OCI-LY7 (cell line): Measurements from ENCODE around the gene CRIP1. TPM values are rescaled to one million over a fixed set of nuclear protein-coding genes. Genes with fewer than 3 reads are reported as not detected.

ENCODE experiments used
- BruUV-seq: library from RNA; stranded (reverse); fragments of 400-500 nt; replicated peaks from 2 replicates; lab custom pipeline; 2021; lab: Mats Ljungman, UMichigan
- CTCF ChIA-PET: fragments of 300-600 bp; sonication (Branson Sonifier 250); formaldehyde crosslinking; loops from one replicate; lab custom pipeline; 2022; ENCODE audit warnings: antibody characterized with exemption; ENCODE audit not compliant: unreplicated experiment; lab: Charles Lee
- POLR2A ChIA-PET: fragments of 300-600 bp; sonication (Branson Sonifier 250); formaldehyde crosslinking; loops from one replicate; lab custom pipeline; 2022; ENCODE audit warnings: antibody characterized with exemption; lab: Charles Lee
- DNase-seq: peaks from one replicate; pipeline ENCODE4 v3.0.0-alpha.2; 2015; ENCODE audit warnings: low spot score
- H2AFZ ChIP-seq: fragments of 200-600 bp; sonication (generic), shearing (Covaris generic); 2 replicates; pipeline ENCODE4 v1.6.1; 2014; ENCODE audit warnings: mild to moderate bottlenecking, antibody characterized with exemption, low read length, moderate library complexity
- H3K27ac ChIP-seq: fragments of 200-600 bp; sonication (generic); 2 replicates; pipeline ENCODE4 v1.5.1; 2014; ENCODE audit warnings: mixed run types, low read depth, mild to moderate bottlenecking, moderate library complexity, low read length, inconsistent platforms; ENCODE audit not compliant: poor library complexity, severe bottlenecking
- H3K36me3 ChIP-seq: fragments of 200-600 bp; sonication (generic); 2 replicates; pipeline ENCODE4 v1.6.1; 2014; ENCODE audit warnings: mild to moderate bottlenecking, antibody characterized with exemption, low read length, moderate library complexity, mixed read lengths; ENCODE audit not compliant: insufficient read depth
- H3K4me1 ChIP-seq: fragments of 200-600 bp; sonication (generic); 2 replicates; pipeline ENCODE4 v1.5.1; 2014; ENCODE audit warnings: mild to moderate bottlenecking, low read length; ENCODE audit not compliant: insufficient read depth, poor library complexity, severe bottlenecking
- H3K4me2 ChIP-seq: fragments of 200-600 bp; sonication (generic); 2 replicates; pipeline ENCODE4 v1.6.1; 2014; ENCODE audit warnings: mild to moderate bottlenecking, low read length
- H3K4me3 ChIP-seq: fragments of 200-600 bp; sonication (generic); 2 replicates; pipeline ENCODE4 v1.5.1; 2014; ENCODE audit warnings: mild to moderate bottlenecking, low read depth, low read length; ENCODE audit not compliant: poor library complexity, severe bottlenecking
- H3K79me2 ChIP-seq: fragments of 200-600 bp; sonication (generic); 2 replicates; pipeline ENCODE4 v1.6.1; 2016; ENCODE audit warnings: low read depth, mild to moderate bottlenecking, low read length, moderate library complexity, mixed read lengths; ENCODE audit not compliant: insufficient read depth
- H3K9me2 ChIP-seq: fragments of 200-600 bp; sonication (generic); 2 replicates; pipeline ENCODE4 v1.6.1; 2016; ENCODE audit warnings: mild to moderate bottlenecking, low read length, mixed read lengths; ENCODE audit not compliant: insufficient read depth
- H3K9me3 ChIP-seq: fragments of 200-600 bp; sonication (generic); 2 replicates; pipeline ENCODE4 v1.6.1; 2014; ENCODE audit warnings: mild to moderate bottlenecking, mixed run types, low read length, mixed read lengths
- H4K20me1 ChIP-seq: fragments of 200-600 bp; sonication (generic); 2 replicates; pipeline ENCODE4 v1.6.1; 2014; ENCODE audit warnings: mild to moderate bottlenecking, antibody characterized with exemption, low read length, moderate library complexity, mixed read lengths; ENCODE audit not compliant: insufficient read depth
- EZH2phosphoT487 ChIP-seq: fragments of 200-600 bp; sonication (generic); IDR thresholded peaks from 2 replicates; pipeline ENCODE4 v1.6.1; 2018; ENCODE audit warnings: low read depth, borderline replicate concordance, mild to moderate bottlenecking, mixed run types, antibody characterized with exemption, low read length, moderate library complexity, mixed read lengths
- intact Hi-C: fragments of 100-400 bp; cut with micrococcal nuclease; formaldehyde crosslinking; loops from one replicate; pipeline ENCODE4 v1.10.0; 2022; ENCODE audit not compliant: unreplicated experiment
- total RNA-seq, 2 experiments: library from RNA; depleted of rRNA in 1 of 2; stranded (reverse); fragments of >200 nt in 1 of 2; shearing (Covaris generic) in 1 of 2; gene quantifications; 2 replicates each; pipeline ENCODE4 v1.2.3, GENCODE V29; 2014 to 2022
- TF ChIP-seq, protein P1 (sequence below): fragments of 200-600 bp; sonication (generic); conservative IDR thresholded peaks from 2 replicates; pipeline ENCODE4 v1.5.1; 2014; ENCODE audit warnings: mild to moderate bottlenecking, antibody characterized with exemption, low read length, moderate library complexity, mixed read lengths

Gene CRIP1
- total RNA-seq, 2 experiments from 2014 or later = 4.6 TPM; not detected in 1

DNA sequence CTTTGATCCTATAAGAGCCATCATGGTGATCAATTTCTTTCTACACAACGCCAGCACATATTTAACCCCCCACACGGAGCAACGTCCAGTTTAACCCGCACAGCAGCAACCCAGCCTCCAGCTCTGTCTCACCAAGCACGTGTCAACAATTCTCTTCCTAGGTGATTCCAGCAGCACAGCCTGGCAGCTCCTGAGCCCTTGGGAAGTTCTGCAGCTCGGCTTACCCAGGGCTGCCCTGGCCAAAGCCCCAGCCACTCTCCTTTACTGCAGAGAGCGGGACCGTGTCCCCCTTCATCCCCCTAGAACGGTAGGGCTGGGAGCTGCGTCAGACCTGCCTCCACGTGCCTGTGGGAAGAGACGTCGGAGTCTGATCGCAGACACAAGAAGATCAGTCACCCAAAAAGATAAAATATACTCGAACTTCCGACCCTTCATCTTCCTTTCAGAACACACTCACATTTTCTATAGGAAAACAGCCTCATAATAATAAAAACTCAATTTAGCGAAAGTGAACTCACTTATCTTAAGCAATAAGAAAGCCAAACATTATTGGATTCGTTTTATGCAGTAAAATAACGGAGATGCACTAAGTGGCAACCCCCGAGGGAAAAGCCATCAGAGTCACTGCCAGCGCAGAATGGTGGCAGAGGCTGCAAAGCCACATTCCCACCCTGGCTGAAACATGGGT is 47.3 kb downstream of the CRIP1 start:
- no peak overlapping the region for H3K27ac ChIP-seq
- CTCF ChIA-PET = no interaction called here
- no peaks in the 10 kb centered on the region for H3K9me2 ChIP-seq
- no peak overlapping the region for H3K4me2 ChIP-seq
- intact Hi-C loops = loop anchor here (2.0 kb wide), 1 partner anchor 43 kb away; the partner anchor contains the start of gene TEDC1
- TF ChIP-seq, protein P1, sequence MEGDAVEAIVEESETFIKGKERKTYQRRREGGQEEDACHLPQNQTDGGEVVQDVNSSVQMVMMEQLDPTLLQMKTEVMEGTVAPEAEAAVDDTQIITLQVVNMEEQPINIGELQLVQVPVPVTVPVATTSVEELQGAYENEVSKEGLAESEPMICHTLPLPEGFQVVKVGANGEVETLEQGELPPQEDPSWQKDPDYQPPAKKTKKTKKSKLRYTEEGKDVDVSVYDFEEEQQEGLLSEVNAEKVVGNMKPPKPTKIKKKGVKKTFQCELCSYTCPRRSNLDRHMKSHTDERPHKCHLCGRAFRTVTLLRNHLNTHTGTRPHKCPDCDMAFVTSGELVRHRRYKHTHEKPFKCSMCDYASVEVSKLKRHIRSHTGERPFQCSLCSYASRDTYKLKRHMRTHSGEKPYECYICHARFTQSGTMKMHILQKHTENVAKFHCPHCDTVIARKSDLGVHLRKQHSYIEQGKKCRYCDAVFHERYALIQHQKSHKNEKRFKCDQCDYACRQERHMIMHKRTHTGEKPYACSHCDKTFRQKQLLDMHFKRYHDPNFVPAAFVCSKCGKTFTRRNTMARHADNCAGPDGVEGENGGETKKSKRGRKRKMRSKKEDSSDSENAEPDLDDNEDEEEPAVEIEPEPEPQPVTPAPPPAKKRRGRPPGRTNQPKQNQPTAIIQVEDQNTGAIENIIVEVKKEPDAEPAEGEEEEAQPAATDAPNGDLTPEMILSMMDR = no peak
- TF ChIP-seq EZH2phosphoT487 = no peak
- H3K9me3 ChIP-seq = no peaks in the 10 kb centered on the region
- H4K20me1 ChIP-seq = no peaks in the 10 kb centered on the region
- no peak overlapping the region for H2AFZ ChIP-seq
- no peak for DNase-seq
- POLR2A ChIA-PET = interaction anchor here (0.9 kb wide), 1 partner anchor 9 kb away, joined by 3 read pairs; no protein-coding TSS in a partner anchor
- BruUV-seq = no TSS peak
- no peak overlapping the region for H3K4me3 ChIP-seq
- no peaks in the 10 kb centered on the region for H3K79me2 ChIP-seq
- peaks cover 37% of the 10 kb centered on the region for H3K4me1 ChIP-seq
- no peaks in the 10 kb centered on the region for H3K36me3 ChIP-seq

DNA sequence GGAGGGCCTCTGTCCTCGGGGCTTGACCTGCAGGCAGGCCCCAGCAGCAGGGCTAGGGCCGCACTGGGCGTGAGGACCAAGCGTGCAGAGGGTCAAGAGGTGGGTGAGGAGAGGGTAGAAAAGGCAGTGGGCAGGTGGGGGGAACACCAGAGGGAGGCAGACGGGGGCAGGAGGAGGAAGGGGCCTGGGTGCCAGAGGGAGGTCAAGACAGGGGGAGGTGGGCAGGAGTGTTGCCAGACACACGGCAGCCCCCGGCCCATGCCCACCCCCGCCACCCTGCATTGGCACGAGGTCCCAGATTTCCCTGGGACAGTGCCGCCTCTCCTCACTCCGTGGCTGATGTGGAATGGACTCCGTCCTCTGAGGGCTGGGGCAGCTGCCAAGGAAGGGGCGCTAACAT is 47.9 kb downstream of the CRIP1 start:
- H3K4me1 ChIP-seq = peaks cover 33% of the 10 kb centered on the region
- H3K4me2 ChIP-seq = no peak overlapping the region
- no peak overlapping the region for H3K27ac ChIP-seq
- no peak for DNase-seq
- ChIA-PET POLR2A (no interaction called here), CTCF (no interaction called here)
- BruUV-seq = no TSS peak
- no peaks in the 10 kb centered on the region for H4K20me1 ChIP-seq
- TF ChIP-seq, protein P1 = no peak
- TF ChIP-seq EZH2phosphoT487 = no peak
- no peaks in the 10 kb centered on the region for H3K9me3 ChIP-seq
- H3K36me3 ChIP-seq = no peaks in the 10 kb centered on the region
- no peak overlapping the region for H3K4me3 ChIP-seq
- intact Hi-C loops = no loop called here
- no peak overlapping the region for H2AFZ ChIP-seq
- no peaks in the 10 kb centered on the region for H3K79me2 ChIP-seq
- H3K9me2 ChIP-seq = no peaks in the 10 kb centered on the region

DNA sequence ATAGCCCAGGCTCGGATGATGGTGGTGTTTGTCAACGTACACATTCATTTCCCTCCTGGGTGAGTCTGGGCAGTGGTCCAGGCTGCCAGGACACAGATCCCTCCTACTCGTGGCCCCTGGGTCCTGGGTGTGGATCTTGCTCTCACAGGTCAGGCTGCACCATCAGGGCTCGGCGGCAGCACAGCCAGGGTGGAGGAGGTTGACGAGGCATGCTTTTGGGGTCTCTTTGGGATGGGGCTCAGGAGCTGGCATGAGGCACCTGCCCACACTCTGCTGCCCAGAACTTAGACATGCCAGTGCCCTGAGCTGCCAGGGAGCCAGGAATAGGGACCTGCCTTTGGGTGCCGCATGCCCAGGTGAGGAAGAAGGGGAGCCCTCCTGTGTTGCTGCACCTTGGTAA is 49.4 kb downstream of the CRIP1 start:
- Histone ChIP-seq H2AFZ (no peak overlapping the region), H3K79me2 (no peaks in the 10 kb centered on the region), H3K4me3 (no peak overlapping the region), H3K4me1 (peaks cover 19% of the 10 kb centered on the region), H3K9me3 (no peaks in the 10 kb centered on the region), H3K36me3 (no peaks in the 10 kb centered on the region), H3K9me2 (no peaks in the 10 kb centered on the region), H4K20me1 (no peaks in the 10 kb centered on the region), H3K4me2 (no peak overlapping the region), H3K27ac (no peak overlapping the region)
- DNase-seq = no peak
- BruUV-seq = no TSS peak
- TF ChIP-seq, protein P1 = no peak
- no peak for TF ChIP-seq EZH2phosphoT487
- ChIA-PET POLR2A (no interaction called here), CTCF (no interaction called here)
- intact Hi-C loops = loop anchor here (5.0 kb wide), 1 partner anchor 731 kb away; no protein-coding TSS in a partner anchor
